Body of pancreas (tissue), 4 donors: ENCODE results near the gene GNAZ.

Source experiments
- CTCF ChIP-seq, 7 experiments: fragments of 450-650 bp in 4 of 7; fragments of 200-600 bp in 3 of 7; sonication (generic) in 3 of 7; IDR thresholded peaks; one replicate each; pipeline ENCODE4 v1.5.1; 2016 to 2019; ENCODE audit warnings: antibody characterized with exemption in 7 of 7
- POLR2A ChIP-seq, 3 donors: fragments of 450-650 bp; IDR thresholded peaks; one replicate each; pipeline ENCODE4 v1.6.1; 2016; ENCODE audit warnings: antibody characterized with exemption in 3 of 3, mild to moderate bottlenecking in 2 of 3

- no peak for TF ChIP-seq CTCF (IDR thresholded peaks at IDR 0.05)
- TF ChIP-seq POLR2A (IDR thresholded peaks at IDR 0.05): no peak
Measured at GRCh38 chr22:23109441-23109978, 39.2 kb downstream of the GNAZ start.
